ENCODE data around the gene MCTS1. TPM values are rescaled to one million over a fixed set of nuclear protein-coding genes. Genes with fewer than 3 reads are reported as not detected.
"Not testable (repeated sequence)": the region's sequence is repeated elsewhere in the genome, so short reads cannot be mapped to it uniquely, and the experiment has no call there.

Gene MCTS1
- total and polyA plus RNA-seq, 2 donors (not counting 1 experiment from before 2014, with no cell fraction given): 27.6 to 63.1 TPM

- no peak overlapping the region for H2AFZ ChIP-seq (ENCODE audit: low read length)
- H3K27me3 ChIP-seq (ENCODE audit: control insufficient read depth, insufficient read depth, low read length): no peaks in the 10 kb centered on the region
- TF ChIP-seq CTCF (conservative IDR thresholded peaks at IDR 0.05 in 1 of 2, IDR thresholded peaks at IDR 0.05 in 1 of 2; ENCODE audit: low read depth in 1 of 2, low read length in 2 of 2): no peak
- TF ChIP-seq EZH2 (IDR thresholded peaks at IDR 0.05; ENCODE audit: low read length, missing control alignments): no peak
- no peaks in the 10 kb centered on the region for H3K4me1 ChIP-seq (ENCODE audit: control insufficient read depth, extremely low read depth, insufficient read depth, low read length)
- H3K4me2 ChIP-seq (ENCODE audit: extremely low read depth, insufficient read depth, low read length): no peak overlapping the region
- no peaks in the 10 kb centered on the region for H3K79me2 ChIP-seq (ENCODE audit: control insufficient read depth, insufficient read depth, low read length)
- no peak overlapping the region for H3K4me3 ChIP-seq (replicated peaks in 1 of 4; ENCODE audit: control extremely low read depth in 1 of 4, insufficient read depth in 1 of 4, low read depth in 3 of 4, low read length in 4 of 4)
- no peak for DNase-seq (ENCODE audit: low read depth in 2 of 2)
- H3K9ac ChIP-seq (ENCODE audit: insufficient read depth, low read length): no peak overlapping the region
- H3K36me3 ChIP-seq (ENCODE audit: control insufficient read depth, insufficient read depth, low read length): no peaks in the 10 kb centered on the region
- H3K9me3 ChIP-seq (ENCODE audit: control insufficient read depth, insufficient read depth, low read depth, low read length): no peaks in the 10 kb centered on the region
- no peak overlapping the region for H3K27ac ChIP-seq (ENCODE audit: insufficient read depth, low read length)
- H4K20me1 ChIP-seq (ENCODE audit: control insufficient read depth, extremely low read depth, insufficient read depth, low read length): no peaks in the 10 kb centered on the region
These were observed 35.9 kb upstream of the MCTS1 start for GRCh38 chrX:120568035-120568434.

- no peak overlapping the region for H2AFZ ChIP-seq (ENCODE audit: low read length)
- no peak overlapping the region for H3K27ac ChIP-seq (ENCODE audit: insufficient read depth, low read length)
- H3K36me3 ChIP-seq (ENCODE audit: control insufficient read depth, insufficient read depth, low read length): no peaks in the 10 kb centered on the region
- TF ChIP-seq EZH2 (IDR thresholded peaks at IDR 0.05; ENCODE audit: low read length, missing control alignments) (no peak), CTCF (conservative IDR thresholded peaks at IDR 0.05 in 1 of 2, IDR thresholded peaks at IDR 0.05 in 1 of 2; ENCODE audit: low read depth in 1 of 2, low read length in 2 of 2) (no peak)
- no peaks in the 10 kb centered on the region for H3K4me1 ChIP-seq (ENCODE audit: control insufficient read depth, extremely low read depth, insufficient read depth, low read length)
- H3K9ac ChIP-seq (ENCODE audit: insufficient read depth, low read length): no peak overlapping the region
- DNase-seq (ENCODE audit: low read depth in 2 of 2): no peak
- no peaks in the 10 kb centered on the region for H3K9me3 ChIP-seq (ENCODE audit: control insufficient read depth, insufficient read depth, low read depth, low read length)
- no peaks in the 10 kb centered on the region for H3K79me2 ChIP-seq (ENCODE audit: control insufficient read depth, insufficient read depth, low read length)
- H3K4me3 ChIP-seq (replicated peaks in 1 of 4; ENCODE audit: control extremely low read depth in 1 of 4, insufficient read depth in 1 of 4, low read depth in 3 of 4, low read length in 4 of 4): no peak overlapping the region
- no peaks in the 10 kb centered on the region for H4K20me1 ChIP-seq (ENCODE audit: control insufficient read depth, extremely low read depth, insufficient read depth, low read length)
- no peak overlapping the region for H3K4me2 ChIP-seq (ENCODE audit: extremely low read depth, insufficient read depth, low read length)
- no peaks in the 10 kb centered on the region for H3K27me3 ChIP-seq (ENCODE audit: control insufficient read depth, insufficient read depth, low read length)
These were observed 35.3 kb upstream of the MCTS1 start for GRCh38 chrX:120568609-120569008.

GRCh38 chrX:120570011-120570600 lies 33.8 kb upstream of the MCTS1 start:
- Histone ChIP-seq H3K4me3 (replicated peaks in 1 of 4; ENCODE audit: control extremely low read depth in 1 of 4, insufficient read depth in 1 of 4, low read depth in 3 of 4, low read length in 4 of 4) (no peak overlapping the region), H3K9me3 (ENCODE audit: control insufficient read depth, insufficient read depth, low read depth, low read length) (no peaks in the 10 kb centered on the region), H3K27ac (ENCODE audit: insufficient read depth, low read length) (no peak overlapping the region), H3K9ac (ENCODE audit: insufficient read depth, low read length) (no peak overlapping the region), H4K20me1 (ENCODE audit: control insufficient read depth, extremely low read depth, insufficient read depth, low read length) (no peaks in the 10 kb centered on the region), H3K27me3 (ENCODE audit: control insufficient read depth, insufficient read depth, low read length) (no peaks in the 10 kb centered on the region), H2AFZ (ENCODE audit: low read length) (no peak overlapping the region), H3K79me2 (ENCODE audit: control insufficient read depth, insufficient read depth, low read length) (no peaks in the 10 kb centered on the region), H3K36me3 (ENCODE audit: control insufficient read depth, insufficient read depth, low read length) (no peaks in the 10 kb centered on the region), H3K4me1 (ENCODE audit: control insufficient read depth, extremely low read depth, insufficient read depth, low read length) (no peaks in the 10 kb centered on the region), H3K4me2 (ENCODE audit: extremely low read depth, insufficient read depth, low read length) (no peak overlapping the region)
- no peak for TF ChIP-seq EZH2 (IDR thresholded peaks at IDR 0.05; ENCODE audit: low read length, missing control alignments)
- no peak for TF ChIP-seq CTCF (conservative IDR thresholded peaks at IDR 0.05 in 1 of 2, IDR thresholded peaks at IDR 0.05 in 1 of 2; ENCODE audit: low read depth in 1 of 2, low read length in 2 of 2)
- no peak for DNase-seq (ENCODE audit: low read depth in 2 of 2)

- not testable (repeated sequence) for H3K9me3 ChIP-seq (ENCODE audit: control insufficient read depth, insufficient read depth, low read depth, low read length); H2AFZ ChIP-seq (ENCODE audit: low read length); DNase-seq (ENCODE audit: low read depth in 2 of 2); H3K36me3 ChIP-seq (ENCODE audit: control insufficient read depth, insufficient read depth, low read length); H3K4me3 ChIP-seq (replicated peaks in 1 of 4; ENCODE audit: control extremely low read depth in 1 of 4, insufficient read depth in 1 of 4, low read depth in 3 of 4, low read length in 4 of 4); H3K4me2 ChIP-seq (ENCODE audit: extremely low read depth, insufficient read depth, low read length); H3K79me2 ChIP-seq (ENCODE audit: control insufficient read depth, insufficient read depth, low read length); H3K9ac ChIP-seq (ENCODE audit: insufficient read depth, low read length); H3K27ac ChIP-seq (ENCODE audit: insufficient read depth, low read length); H3K4me1 ChIP-seq (ENCODE audit: control insufficient read depth, extremely low read depth, insufficient read depth, low read length); H3K27me3 ChIP-seq (ENCODE audit: control insufficient read depth, insufficient read depth, low read length); H4K20me1 ChIP-seq (ENCODE audit: control insufficient read depth, extremely low read depth, insufficient read depth, low read length)
These were observed 30.1 kb upstream of the MCTS1 start for GRCh38 chrX:120573806-120574205.

Data from fibroblast of lung (primary cell).